ENCODE results near the gene ARL17B.
"Not testable (repeated sequence)": the region's sequence is repeated elsewhere in the genome, so short reads cannot be mapped to it uniquely, and the experiment has no call there.

Gene ARL17B

DNA sequence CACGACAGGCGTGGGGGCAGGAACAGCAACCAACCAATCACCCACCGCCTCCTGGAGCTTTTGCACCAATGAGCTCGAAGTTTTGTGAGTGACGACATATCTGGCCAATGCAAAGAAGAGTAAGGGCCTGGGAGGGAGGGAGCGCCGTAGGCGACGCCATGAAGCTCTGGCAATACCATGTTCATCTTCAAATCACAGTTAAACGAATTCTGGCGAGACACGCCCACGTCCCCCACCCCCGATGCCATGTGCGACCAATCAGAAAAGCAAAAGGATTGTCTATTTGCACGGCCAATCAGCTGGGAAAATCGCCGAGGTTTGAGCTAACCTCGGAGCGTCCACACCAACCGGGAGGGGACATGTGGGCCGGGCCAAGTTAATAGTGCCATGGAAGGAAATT is at the start of gene ARL17B:
Gene ARL17B, minus strand, starts transcription at position 12 of the 400 bp plus-strand sequence. CDS start 3,369 bp downstream, outside the sequence.
- H3K9ac ChIP-seq (ENCODE audit: low read length); H3K4me2 ChIP-seq (ENCODE audit: low read depth, low read length, poor library complexity, severe bottlenecking); H3K27ac ChIP-seq (ENCODE audit: low read depth, low read length); H2AFZ ChIP-seq (ENCODE audit: low read depth, low read length, severe bottlenecking); H3F3A ChIP-seq (ENCODE audit: insufficient read depth); H4K20me1 ChIP-seq (ENCODE audit: low read depth, low read length); H3K36me3 ChIP-seq (ENCODE audit: low read length); H3K79me2 ChIP-seq (ENCODE audit: insufficient read depth, low read length); H3K9me3 ChIP-seq (ENCODE audit: insufficient read depth, low read length); H3K9me2 ChIP-seq (replicated peaks; ENCODE audit: insufficient read depth, low read length); H3K4me3 ChIP-seq (ENCODE audit: insufficient read depth, low read length, poor library complexity, severe bottlenecking); H3K27me3 ChIP-seq (ENCODE audit: low read length): not testable (repeated sequence)

DNA sequence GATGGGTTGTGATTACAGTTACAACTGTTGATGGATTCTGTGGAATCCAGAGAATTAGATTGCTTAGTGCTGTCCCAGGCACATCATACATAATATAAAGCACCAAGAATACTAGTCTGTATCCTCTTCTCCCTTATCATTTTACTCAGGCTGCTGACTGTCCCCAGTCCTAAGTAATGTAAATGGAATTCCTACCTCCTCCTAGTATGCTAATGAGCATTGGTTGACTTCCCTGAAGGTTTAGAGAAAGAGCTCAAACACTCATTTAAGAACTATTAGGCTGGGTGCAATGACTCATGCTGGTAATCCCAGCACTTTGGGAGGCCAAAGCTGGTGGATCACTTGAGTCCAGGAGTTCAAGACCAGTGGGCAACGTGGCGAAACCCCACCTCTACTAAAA is 48.3 kb upstream of the ARL17B start:
- not testable (repeated sequence) for H2AFZ ChIP-seq (ENCODE audit: low read depth, low read length, severe bottlenecking); H3K4me2 ChIP-seq (ENCODE audit: low read depth, low read length, poor library complexity, severe bottlenecking); H3F3A ChIP-seq (ENCODE audit: insufficient read depth); H4K20me1 ChIP-seq (ENCODE audit: low read depth, low read length); H3K9ac ChIP-seq (ENCODE audit: low read length); H3K79me2 ChIP-seq (ENCODE audit: insufficient read depth, low read length); H3K4me3 ChIP-seq (ENCODE audit: insufficient read depth, low read length, poor library complexity, severe bottlenecking); H3K36me3 ChIP-seq (ENCODE audit: low read length); H3K9me3 ChIP-seq (ENCODE audit: insufficient read depth, low read length); H3K9me2 ChIP-seq (replicated peaks; ENCODE audit: insufficient read depth, low read length); H3K27me3 ChIP-seq (ENCODE audit: low read length); H3K27ac ChIP-seq (ENCODE audit: low read depth, low read length)

- H3K9me3 ChIP-seq (ENCODE audit: insufficient read depth, low read length); H3K79me2 ChIP-seq (ENCODE audit: insufficient read depth, low read length): not testable (repeated sequence)
Measured at GRCh38 chr17:46407155-46407554, 45.6 kb upstream of the ARL17B start.

DNA sequence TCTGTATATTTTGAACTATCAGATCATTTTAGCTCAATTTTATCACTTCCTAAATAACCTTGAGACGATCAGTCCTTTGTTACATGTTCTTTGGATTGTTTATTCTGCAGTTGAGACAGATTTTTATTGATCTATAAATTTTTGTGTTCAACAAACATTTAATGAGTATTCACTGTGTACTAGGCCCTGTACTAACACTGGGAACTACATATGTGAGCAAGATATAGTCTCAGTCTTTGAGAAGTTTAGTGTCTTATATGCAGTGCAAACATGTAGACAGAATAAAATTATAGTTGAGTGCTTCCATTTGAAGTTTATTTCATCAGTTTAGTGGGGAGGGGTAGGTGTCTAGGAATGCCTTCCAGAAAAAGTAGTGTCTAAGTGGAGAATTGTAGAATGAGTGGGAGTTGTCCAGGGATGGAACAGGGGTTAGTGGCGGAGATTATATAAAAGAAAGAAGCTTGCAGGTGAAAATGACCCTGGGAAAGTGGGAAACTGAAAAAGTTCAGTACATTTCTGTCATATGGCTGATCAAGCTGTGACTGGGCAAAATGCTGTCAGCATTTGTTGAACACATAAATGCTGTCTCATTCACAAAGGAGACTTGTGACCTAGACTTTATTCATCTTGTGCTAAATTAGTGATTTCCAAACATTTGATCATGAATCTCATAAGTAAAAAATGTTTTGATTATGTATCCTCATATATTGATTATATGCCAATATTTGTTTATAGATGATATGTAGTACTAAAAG is 39.6 kb upstream of the ARL17B start:
- H3K9me3 ChIP-seq (ENCODE audit: insufficient read depth, low read length); H3K36me3 ChIP-seq (ENCODE audit: low read length); H3K4me3 ChIP-seq (ENCODE audit: insufficient read depth, low read length, poor library complexity, severe bottlenecking); H3K4me2 ChIP-seq (ENCODE audit: low read depth, low read length, poor library complexity, severe bottlenecking); H3K9ac ChIP-seq (ENCODE audit: low read length); H3K27me3 ChIP-seq (ENCODE audit: low read length); H3K9me2 ChIP-seq (replicated peaks; ENCODE audit: insufficient read depth, low read length); H4K20me1 ChIP-seq (ENCODE audit: low read depth, low read length); H3K79me2 ChIP-seq (ENCODE audit: insufficient read depth, low read length); H2AFZ ChIP-seq (ENCODE audit: low read depth, low read length, severe bottlenecking); H3F3A ChIP-seq (ENCODE audit: insufficient read depth); H3K27ac ChIP-seq (ENCODE audit: low read depth, low read length): not testable (repeated sequence)

More at GRCh38 chr17:46407155-46407554, 45.6 kb upstream of the ARL17B start:
- not testable (repeated sequence) for H3K36me3 ChIP-seq (ENCODE audit: low read length); H3F3A ChIP-seq (ENCODE audit: insufficient read depth); H4K20me1 ChIP-seq (ENCODE audit: low read depth, low read length); H3K4me2 ChIP-seq (ENCODE audit: low read depth, low read length, poor library complexity, severe bottlenecking); H2AFZ ChIP-seq (ENCODE audit: low read depth, low read length, severe bottlenecking); H3K9me2 ChIP-seq (replicated peaks; ENCODE audit: insufficient read depth, low read length); H3K27me3 ChIP-seq (ENCODE audit: low read length); H3K9ac ChIP-seq (ENCODE audit: low read length); H3K27ac ChIP-seq (ENCODE audit: low read depth, low read length); H3K4me3 ChIP-seq (ENCODE audit: insufficient read depth, low read length, poor library complexity, severe bottlenecking)

GRCh38 chr17:46400543-46400942 is 39.0 kb upstream of the ARL17B start:
- H3K79me2 ChIP-seq (ENCODE audit: insufficient read depth, low read length); H3F3A ChIP-seq (ENCODE audit: insufficient read depth): not testable (repeated sequence)

GRCh38 chr17:46399993-46400392 is 38.4 kb upstream of the ARL17B start:
- not testable (repeated sequence) for H3K79me2 ChIP-seq (ENCODE audit: insufficient read depth, low read length); H3K27me3 ChIP-seq (ENCODE audit: low read length); H3K4me3 ChIP-seq (ENCODE audit: insufficient read depth, low read length, poor library complexity, severe bottlenecking); H3K4me2 ChIP-seq (ENCODE audit: low read depth, low read length, poor library complexity, severe bottlenecking); H2AFZ ChIP-seq (ENCODE audit: low read depth, low read length, severe bottlenecking); H4K20me1 ChIP-seq (ENCODE audit: low read depth, low read length); H3F3A ChIP-seq (ENCODE audit: insufficient read depth); H3K9me2 ChIP-seq (replicated peaks; ENCODE audit: insufficient read depth, low read length); H3K36me3 ChIP-seq (ENCODE audit: low read length); H3K9me3 ChIP-seq (ENCODE audit: insufficient read depth, low read length); H3K27ac ChIP-seq (ENCODE audit: low read depth, low read length); H3K9ac ChIP-seq (ENCODE audit: low read length)

More at GRCh38 chr17:46400543-46400942, 39.0 kb upstream of the ARL17B start:
- not testable (repeated sequence) for H3K36me3 ChIP-seq (ENCODE audit: low read length); H3K4me2 ChIP-seq (ENCODE audit: low read depth, low read length, poor library complexity, severe bottlenecking); H3K4me3 ChIP-seq (ENCODE audit: insufficient read depth, low read length, poor library complexity, severe bottlenecking); H3K9me3 ChIP-seq (ENCODE audit: insufficient read depth, low read length); H3K27me3 ChIP-seq (ENCODE audit: low read length); H3K9ac ChIP-seq (ENCODE audit: low read length); H4K20me1 ChIP-seq (ENCODE audit: low read depth, low read length); H3K27ac ChIP-seq (ENCODE audit: low read depth, low read length); H2AFZ ChIP-seq (ENCODE audit: low read depth, low read length, severe bottlenecking); H3K9me2 ChIP-seq (replicated peaks; ENCODE audit: insufficient read depth, low read length)

GRCh38 chr17:46396292-46396691 is 34.7 kb upstream of the ARL17B start:
- not testable (repeated sequence) for H3K79me2 ChIP-seq (ENCODE audit: insufficient read depth, low read length); H3K9ac ChIP-seq (ENCODE audit: low read length); H3K9me2 ChIP-seq (replicated peaks; ENCODE audit: insufficient read depth, low read length); H2AFZ ChIP-seq (ENCODE audit: low read depth, low read length, severe bottlenecking); H3K27me3 ChIP-seq (ENCODE audit: low read length); H3K4me2 ChIP-seq (ENCODE audit: low read depth, low read length, poor library complexity, severe bottlenecking); H3K36me3 ChIP-seq (ENCODE audit: low read length); H3F3A ChIP-seq (ENCODE audit: insufficient read depth); H3K4me3 ChIP-seq (ENCODE audit: insufficient read depth, low read length, poor library complexity, severe bottlenecking); H3K27ac ChIP-seq (ENCODE audit: low read depth, low read length); H4K20me1 ChIP-seq (ENCODE audit: low read depth, low read length); H3K9me3 ChIP-seq (ENCODE audit: insufficient read depth, low read length)

- H3K4me2 ChIP-seq (ENCODE audit: low read depth, low read length, poor library complexity, severe bottlenecking); H3K27ac ChIP-seq (ENCODE audit: low read depth, low read length); H3F3A ChIP-seq (ENCODE audit: insufficient read depth); H2AFZ ChIP-seq (ENCODE audit: low read depth, low read length, severe bottlenecking); H3K27me3 ChIP-seq (ENCODE audit: low read length); H3K9ac ChIP-seq (ENCODE audit: low read length); H3K9me2 ChIP-seq (replicated peaks; ENCODE audit: insufficient read depth, low read length); H3K79me2 ChIP-seq (ENCODE audit: insufficient read depth, low read length); H3K9me3 ChIP-seq (ENCODE audit: insufficient read depth, low read length); H3K36me3 ChIP-seq (ENCODE audit: low read length); H4K20me1 ChIP-seq (ENCODE audit: low read depth, low read length); H3K4me3 ChIP-seq (ENCODE audit: insufficient read depth, low read length, poor library complexity, severe bottlenecking): not testable (repeated sequence)
Measured at GRCh38 chr17:46393702-46394101, 32.1 kb upstream of the ARL17B start.

All from SU-DHL-6 (cell line).